ENCODE data around the gene GPR137C.

DNA sequence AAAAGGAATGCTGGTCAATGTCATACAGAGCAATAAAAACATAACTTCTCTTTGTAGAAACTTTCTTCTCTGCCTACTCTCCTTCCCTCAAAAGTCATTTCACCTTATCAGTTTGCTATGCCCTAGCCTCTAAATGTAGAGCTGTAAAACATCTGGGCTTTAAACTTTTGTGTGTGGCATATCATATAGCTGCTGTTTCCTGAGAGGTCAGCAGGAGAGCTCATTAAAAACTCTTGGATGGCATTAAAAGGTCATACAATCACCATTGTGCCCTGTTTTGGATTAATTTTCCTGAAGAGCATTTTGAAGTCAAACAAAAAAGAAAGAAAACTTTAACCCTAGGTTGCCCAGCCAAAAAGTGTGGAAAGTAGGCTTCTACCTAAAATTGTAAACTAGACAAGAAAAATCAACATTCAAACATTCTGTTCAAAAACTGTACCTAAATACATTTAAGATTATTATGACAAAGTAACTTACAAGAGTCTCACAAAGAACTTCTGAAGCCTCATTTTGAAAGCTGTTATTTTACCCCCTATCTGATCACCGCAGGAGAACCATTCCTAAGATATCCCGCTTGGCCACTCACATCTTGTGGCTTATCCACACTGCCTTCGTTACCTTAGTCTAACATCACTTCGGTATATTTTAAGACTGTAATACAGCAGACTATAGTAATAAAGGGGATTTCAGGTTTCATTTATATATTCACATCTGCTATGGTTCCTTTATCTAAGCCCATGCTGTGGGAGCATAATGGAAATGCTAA, 38.4 kb upstream of the GPR137C start:
- TF ChIP-seq, protein P1, sequence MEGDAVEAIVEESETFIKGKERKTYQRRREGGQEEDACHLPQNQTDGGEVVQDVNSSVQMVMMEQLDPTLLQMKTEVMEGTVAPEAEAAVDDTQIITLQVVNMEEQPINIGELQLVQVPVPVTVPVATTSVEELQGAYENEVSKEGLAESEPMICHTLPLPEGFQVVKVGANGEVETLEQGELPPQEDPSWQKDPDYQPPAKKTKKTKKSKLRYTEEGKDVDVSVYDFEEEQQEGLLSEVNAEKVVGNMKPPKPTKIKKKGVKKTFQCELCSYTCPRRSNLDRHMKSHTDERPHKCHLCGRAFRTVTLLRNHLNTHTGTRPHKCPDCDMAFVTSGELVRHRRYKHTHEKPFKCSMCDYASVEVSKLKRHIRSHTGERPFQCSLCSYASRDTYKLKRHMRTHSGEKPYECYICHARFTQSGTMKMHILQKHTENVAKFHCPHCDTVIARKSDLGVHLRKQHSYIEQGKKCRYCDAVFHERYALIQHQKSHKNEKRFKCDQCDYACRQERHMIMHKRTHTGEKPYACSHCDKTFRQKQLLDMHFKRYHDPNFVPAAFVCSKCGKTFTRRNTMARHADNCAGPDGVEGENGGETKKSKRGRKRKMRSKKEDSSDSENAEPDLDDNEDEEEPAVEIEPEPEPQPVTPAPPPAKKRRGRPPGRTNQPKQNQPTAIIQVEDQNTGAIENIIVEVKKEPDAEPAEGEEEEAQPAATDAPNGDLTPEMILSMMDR (IDR thresholded peaks at IDR 0.05), result no peak
- no peak for TF ChIP-seq POLR2A (IDR thresholded peaks at IDR 0.05)
